Measurements from ENCODE around the gene CASP3. TPM values are rescaled to one million over a fixed set of nuclear protein-coding genes. Genes with fewer than 3 reads are reported as not detected.
A peak's percentile ranks its signal among the peaks of the same experiment; 100 is the strongest.

The CASP3 gene
- total and polyA plus RNA-seq, 2 donors (not counting 1 experiment from before 2014, with no cell fraction given) = 26.4 to 41.1 TPM

- no peak overlapping the region for H2AFZ ChIP-seq (ENCODE audit: low read length)
- H3K9me3 ChIP-seq (ENCODE audit: control insufficient read depth, insufficient read depth, low read depth, low read length) = no peaks in the 10 kb centered on the region
- no peak overlapping the region for H3K4me2 ChIP-seq (ENCODE audit: extremely low read depth, insufficient read depth, low read length)
- DNase-seq (ENCODE audit: low read depth in 2 of 2) = no peak
- no peak overlapping the region for H3K4me3 ChIP-seq (replicated peaks in 1 of 4; ENCODE audit: control extremely low read depth in 1 of 4, insufficient read depth in 1 of 4, low read depth in 3 of 4, low read length in 4 of 4)
- no peaks in the 10 kb centered on the region for H4K20me1 ChIP-seq (ENCODE audit: control insufficient read depth, extremely low read depth, insufficient read depth, low read length)
- no peak overlapping the region for H3K27ac ChIP-seq (ENCODE audit: insufficient read depth, low read length)
- H3K79me2 ChIP-seq (ENCODE audit: control insufficient read depth, insufficient read depth, low read length) = no peaks in the 10 kb centered on the region
- H3K27me3 ChIP-seq (ENCODE audit: control insufficient read depth, insufficient read depth, low read length) = no peaks in the 10 kb centered on the region
- no peak for TF ChIP-seq EZH2 (IDR thresholded peaks at IDR 0.05; ENCODE audit: low read length, missing control alignments)
- TF ChIP-seq, protein P1, sequence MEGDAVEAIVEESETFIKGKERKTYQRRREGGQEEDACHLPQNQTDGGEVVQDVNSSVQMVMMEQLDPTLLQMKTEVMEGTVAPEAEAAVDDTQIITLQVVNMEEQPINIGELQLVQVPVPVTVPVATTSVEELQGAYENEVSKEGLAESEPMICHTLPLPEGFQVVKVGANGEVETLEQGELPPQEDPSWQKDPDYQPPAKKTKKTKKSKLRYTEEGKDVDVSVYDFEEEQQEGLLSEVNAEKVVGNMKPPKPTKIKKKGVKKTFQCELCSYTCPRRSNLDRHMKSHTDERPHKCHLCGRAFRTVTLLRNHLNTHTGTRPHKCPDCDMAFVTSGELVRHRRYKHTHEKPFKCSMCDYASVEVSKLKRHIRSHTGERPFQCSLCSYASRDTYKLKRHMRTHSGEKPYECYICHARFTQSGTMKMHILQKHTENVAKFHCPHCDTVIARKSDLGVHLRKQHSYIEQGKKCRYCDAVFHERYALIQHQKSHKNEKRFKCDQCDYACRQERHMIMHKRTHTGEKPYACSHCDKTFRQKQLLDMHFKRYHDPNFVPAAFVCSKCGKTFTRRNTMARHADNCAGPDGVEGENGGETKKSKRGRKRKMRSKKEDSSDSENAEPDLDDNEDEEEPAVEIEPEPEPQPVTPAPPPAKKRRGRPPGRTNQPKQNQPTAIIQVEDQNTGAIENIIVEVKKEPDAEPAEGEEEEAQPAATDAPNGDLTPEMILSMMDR (conservative IDR thresholded peaks at IDR 0.05 in 1 of 2, IDR thresholded peaks at IDR 0.05 in 1 of 2; ENCODE audit: low read depth in 1 of 2, low read length in 2 of 2) = no peak
- H3K4me1 ChIP-seq (ENCODE audit: control insufficient read depth, extremely low read depth, insufficient read depth, low read length) = no peaks in the 10 kb centered on the region
- peaks cover 4% of the 10 kb centered on the region for H3K36me3 ChIP-seq (ENCODE audit: control insufficient read depth, insufficient read depth, low read length)
- H3K9ac ChIP-seq (ENCODE audit: insufficient read depth, low read length) = no peak overlapping the region
These were observed 21.9 kb upstream of the CASP3 start for GRCh38 chr4:184671101-184671500.

- H3K27me3 ChIP-seq (ENCODE audit: control insufficient read depth, insufficient read depth, low read length) = no peaks in the 10 kb centered on the region
- no peak overlapping the region for H3K4me2 ChIP-seq (ENCODE audit: extremely low read depth, insufficient read depth, low read length)
- no peak overlapping the region for H3K4me3 ChIP-seq (replicated peaks in 1 of 4; ENCODE audit: control extremely low read depth in 1 of 4, insufficient read depth in 1 of 4, low read depth in 3 of 4, low read length in 4 of 4)
- H3K27ac ChIP-seq (ENCODE audit: insufficient read depth, low read length) = no peak overlapping the region
- H3K79me2 ChIP-seq (ENCODE audit: control insufficient read depth, insufficient read depth, low read length) = no peaks in the 10 kb centered on the region
- TF ChIP-seq, protein P1 (conservative IDR thresholded peaks at IDR 0.05 in 1 of 2, IDR thresholded peaks at IDR 0.05 in 1 of 2; ENCODE audit: low read depth in 1 of 2, low read length in 2 of 2) = no peak
- TF ChIP-seq EZH2 (IDR thresholded peaks at IDR 0.05; ENCODE audit: low read length, missing control alignments) = no peak
- H2AFZ ChIP-seq (ENCODE audit: low read length) = no peak overlapping the region
- H3K4me1 ChIP-seq (ENCODE audit: control insufficient read depth, extremely low read depth, insufficient read depth, low read length) = no peaks in the 10 kb centered on the region
- no peaks in the 10 kb centered on the region for H3K9me3 ChIP-seq (ENCODE audit: control insufficient read depth, insufficient read depth, low read depth, low read length)
- H3K36me3 ChIP-seq (ENCODE audit: control insufficient read depth, insufficient read depth, low read length) = peaks cover 4% of the 10 kb centered on the region
- H3K9ac ChIP-seq (ENCODE audit: insufficient read depth, low read length) = no peak overlapping the region
- DNase-seq (ENCODE audit: low read depth in 2 of 2) = peak in 1 of 2 donors; percentile 43
- no peaks in the 10 kb centered on the region for H4K20me1 ChIP-seq (ENCODE audit: control insufficient read depth, extremely low read depth, insufficient read depth, low read length)
These were observed 20.0 kb upstream of the CASP3 start for GRCh38 chr4:184669251-184669650.

- Histone ChIP-seq H3K27ac (ENCODE audit: insufficient read depth, low read length) (no peak overlapping the region), H3K9me3 (ENCODE audit: control insufficient read depth, insufficient read depth, low read depth, low read length) (no peaks in the 10 kb centered on the region), H3K4me3 (replicated peaks in 1 of 4; ENCODE audit: control extremely low read depth in 1 of 4, insufficient read depth in 1 of 4, low read depth in 3 of 4, low read length in 4 of 4) (no peak overlapping the region), H3K4me2 (ENCODE audit: extremely low read depth, insufficient read depth, low read length) (no peak overlapping the region), H2AFZ (ENCODE audit: low read length) (no peak overlapping the region), H3K9ac (ENCODE audit: insufficient read depth, low read length) (no peak overlapping the region), H3K27me3 (ENCODE audit: control insufficient read depth, insufficient read depth, low read length) (no peaks in the 10 kb centered on the region), H4K20me1 (ENCODE audit: control insufficient read depth, extremely low read depth, insufficient read depth, low read length) (no peaks in the 10 kb centered on the region), H3K4me1 (ENCODE audit: control insufficient read depth, extremely low read depth, insufficient read depth, low read length) (no peaks in the 10 kb centered on the region), H3K36me3 (ENCODE audit: control insufficient read depth, insufficient read depth, low read length) (peaks cover 4% of the 10 kb centered on the region), H3K79me2 (ENCODE audit: control insufficient read depth, insufficient read depth, low read length) (no peaks in the 10 kb centered on the region)
- DNase-seq (ENCODE audit: low read depth in 2 of 2) = no peak
- TF ChIP-seq, protein P1 (conservative IDR thresholded peaks at IDR 0.05 in 1 of 2, IDR thresholded peaks at IDR 0.05 in 1 of 2; ENCODE audit: low read depth in 1 of 2, low read length in 2 of 2) = no peak
- no peak for TF ChIP-seq EZH2 (IDR thresholded peaks at IDR 0.05; ENCODE audit: low read length, missing control alignments)
These were observed 19.4 kb upstream of the CASP3 start for GRCh38 chr4:184668511-184669114.
